HG03571 (cell line): Measurements from ENCODE around the gene CNTRL.
"Not testable (repeated sequence)": the region's sequence is repeated elsewhere in the genome, so short reads cannot be mapped to it uniquely, and the experiment has no call there.

Source experiments
- ATAC-seq: cut with Tn5 transposase; IDR thresholded peaks from one replicate; pipeline ENCODE4 v1.9.1; 2021; ENCODE audit not compliant: unreplicated experiment

The CNTRL gene

DNA sequence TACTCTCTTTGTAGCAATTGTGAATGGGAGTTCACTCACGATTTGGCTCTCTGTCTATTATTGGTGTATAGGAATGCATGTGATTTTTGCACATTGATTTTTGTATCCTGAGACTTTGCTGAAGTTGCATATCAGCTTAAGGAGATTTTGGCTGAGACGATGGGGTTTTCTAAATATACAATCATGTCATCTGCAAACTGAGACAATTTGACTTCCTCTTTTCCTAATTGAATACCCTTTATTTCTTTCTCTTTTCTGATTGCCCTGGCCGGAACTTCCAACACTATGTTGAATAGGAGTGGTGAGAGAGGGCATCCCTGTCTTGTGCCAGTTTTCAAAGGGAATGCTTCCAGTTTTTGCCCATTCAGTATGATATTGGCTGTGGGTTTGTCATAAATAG, 54.6 kb downstream of the CNTRL start:
- ATAC-seq, result not testable (repeated sequence)

DNA sequence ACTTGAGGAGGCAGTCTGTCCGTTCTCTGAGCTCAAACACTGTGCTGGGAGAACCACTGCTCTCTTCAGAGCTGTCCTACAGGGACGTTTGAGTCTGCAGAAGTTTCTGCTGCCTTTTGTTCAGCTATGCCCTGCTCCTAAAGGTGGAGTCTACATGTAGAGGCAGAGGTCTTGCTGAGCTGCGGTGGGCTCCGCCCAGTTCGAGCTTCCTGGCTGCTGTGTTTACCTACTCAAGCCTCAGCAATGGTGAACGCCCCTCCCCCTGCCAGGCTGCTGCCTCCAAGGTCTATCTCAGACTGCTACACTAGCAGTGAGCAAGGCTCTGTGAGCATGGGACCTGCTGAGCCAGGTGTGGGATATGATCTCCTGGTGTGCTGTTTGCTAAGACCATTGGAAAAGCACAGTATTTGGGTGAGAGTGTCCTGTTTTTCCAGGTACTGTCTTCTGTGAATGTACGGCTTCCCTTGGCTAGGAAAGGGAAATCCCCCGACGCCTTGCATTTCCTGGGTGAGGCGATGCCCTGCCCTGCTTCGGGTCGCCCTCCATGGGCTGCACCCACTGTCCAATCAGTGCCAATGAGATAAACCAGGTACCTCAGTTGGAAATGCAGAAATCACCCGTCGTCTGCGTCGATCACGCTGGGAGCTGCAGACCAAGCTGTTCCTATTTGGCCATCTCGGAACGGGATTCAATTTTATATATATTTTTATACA, 58.5 kb downstream of the CNTRL start:
- no peak for ATAC-seq

DNA sequence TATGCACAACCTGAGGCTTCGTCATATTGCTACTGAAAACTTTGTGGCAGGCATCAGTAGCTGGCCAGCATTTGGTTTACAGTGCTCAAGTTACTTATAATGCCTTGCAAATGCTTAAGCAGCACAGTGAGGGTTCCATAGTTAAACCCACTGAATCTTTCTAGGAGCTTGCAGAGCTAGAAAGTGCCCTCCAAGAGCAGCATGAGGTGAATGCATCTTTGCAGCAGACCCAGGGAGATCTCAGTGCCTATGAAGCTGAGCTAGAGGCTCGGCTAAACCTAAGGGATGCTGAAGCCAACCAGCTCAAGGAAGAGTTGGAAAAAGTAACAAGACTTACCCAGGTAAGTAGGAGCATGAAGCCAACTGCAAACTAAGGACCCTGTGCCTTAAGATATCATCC, 60.9 kb downstream of the CNTRL start:
- ATAC-seq, result no peak

DNA sequence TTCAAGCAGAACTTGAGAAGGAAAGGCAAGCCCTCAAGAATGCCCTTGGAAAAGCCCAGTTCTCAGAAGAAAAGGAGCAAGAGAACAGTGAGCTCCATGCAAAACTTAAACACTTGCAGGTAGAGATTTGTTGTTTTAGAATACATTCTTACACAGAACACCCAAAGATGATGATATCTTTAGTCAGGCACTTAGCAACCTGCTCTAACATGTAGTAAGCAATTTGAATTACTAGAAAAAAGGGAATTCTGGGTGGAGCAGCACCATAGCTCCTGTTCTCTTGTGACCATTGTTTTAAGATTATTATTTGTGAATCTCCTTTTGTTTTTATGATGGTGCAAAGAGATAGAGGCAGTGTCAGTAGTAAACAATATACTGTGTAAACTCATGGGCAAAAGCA, 63.8 kb downstream of the CNTRL start:
- no peak for ATAC-seq

DNA sequence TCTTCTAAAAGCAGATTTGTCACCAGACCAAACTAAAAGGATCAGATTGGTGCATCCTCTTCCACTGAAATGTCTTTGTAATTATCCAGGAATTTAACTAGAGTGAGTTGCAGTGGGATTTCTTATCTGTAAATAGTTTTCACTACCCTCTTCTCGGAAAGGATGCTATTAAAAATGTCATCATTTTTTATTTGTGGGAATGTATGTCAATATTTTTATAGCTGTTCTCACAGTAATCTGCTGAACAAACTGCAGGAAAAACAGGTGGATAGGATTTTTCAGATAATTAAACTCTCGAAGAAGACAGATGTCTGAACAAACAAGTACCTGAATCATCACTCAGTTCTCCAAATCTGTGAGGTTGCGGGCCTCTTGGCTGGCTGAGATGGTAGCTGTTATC, 64.2 kb downstream of the CNTRL start:
- ATAC-seq, result no peak

DNA sequence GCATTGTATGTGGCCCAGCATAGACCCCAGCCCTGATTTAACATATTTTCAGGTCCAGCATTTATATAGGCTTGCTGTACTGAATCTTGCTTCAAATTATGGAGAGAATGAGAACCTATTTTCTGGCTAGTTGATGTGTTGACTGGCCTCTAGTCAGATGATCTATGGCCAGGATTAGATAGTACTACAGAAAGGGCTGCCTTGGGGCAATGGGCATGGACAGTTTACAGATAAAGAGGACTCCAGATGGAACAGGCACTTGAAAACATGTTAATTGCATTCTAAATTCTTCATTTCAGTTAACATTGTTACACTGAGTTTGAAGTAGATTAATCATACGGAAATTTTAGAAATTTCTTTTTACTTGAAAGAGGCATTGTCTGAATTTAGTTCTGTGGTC, 65.4 kb downstream of the CNTRL start:
- no peak for ATAC-seq

DNA sequence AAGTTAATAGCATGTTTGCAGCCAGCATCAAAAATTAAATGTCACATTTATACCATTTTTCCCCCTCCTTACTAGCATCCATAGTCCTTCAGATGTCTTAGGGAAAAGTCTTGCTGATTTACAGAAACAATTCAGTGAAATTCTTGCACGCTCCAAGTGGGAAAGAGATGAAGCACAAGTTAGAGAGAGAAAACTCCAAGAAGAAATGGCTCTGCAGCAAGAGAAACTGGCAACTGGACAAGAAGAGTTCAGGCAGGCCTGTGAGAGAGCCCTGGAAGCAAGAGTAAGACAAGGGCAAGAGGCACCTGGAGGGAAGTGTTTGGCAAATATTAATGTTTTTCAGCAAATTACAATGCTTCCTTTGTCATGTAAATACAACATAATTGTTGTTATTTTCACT, 66.6 kb downstream of the CNTRL start:
- no peak for ATAC-seq

DNA sequence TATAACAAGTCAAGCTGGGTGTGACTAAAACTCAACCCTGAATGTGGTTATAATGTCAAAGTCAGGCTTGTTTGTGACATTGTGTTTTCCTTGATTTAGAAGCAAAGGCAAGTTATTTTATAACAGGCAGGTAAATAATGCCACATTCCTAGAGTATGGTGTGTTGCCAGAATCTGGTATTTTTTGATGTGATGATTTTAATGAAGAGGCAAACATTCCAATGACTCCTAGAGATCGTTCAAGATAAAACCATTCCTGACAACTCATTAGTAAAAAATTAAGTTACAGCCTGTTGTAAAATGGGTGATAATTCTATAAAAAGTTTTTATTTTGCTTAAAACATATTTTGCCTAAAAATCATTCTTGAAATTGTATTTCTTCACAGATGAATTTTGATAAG, 67.0 kb downstream of the CNTRL start:
- no peak for ATAC-seq

DNA sequence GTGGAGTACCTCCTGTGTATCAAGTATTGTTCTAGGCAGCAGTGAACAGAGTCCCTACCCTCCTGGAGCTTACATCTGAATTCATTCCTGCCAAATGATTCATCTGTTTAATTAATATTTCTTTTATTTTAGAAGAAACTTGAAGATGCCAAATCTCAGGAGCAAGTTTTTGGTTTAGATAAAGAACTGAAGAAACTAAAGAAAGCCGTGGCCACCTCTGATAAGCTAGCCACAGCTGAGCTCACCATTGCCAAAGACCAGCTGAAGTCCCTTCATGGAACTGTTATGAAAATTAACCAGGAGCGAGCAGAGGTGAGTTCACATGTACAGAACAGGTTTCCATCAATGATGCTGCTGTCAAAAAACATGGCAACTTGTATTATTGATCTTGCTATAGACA, 69.0 kb downstream of the CNTRL start:
- ATAC-seq, result no peak

DNA sequence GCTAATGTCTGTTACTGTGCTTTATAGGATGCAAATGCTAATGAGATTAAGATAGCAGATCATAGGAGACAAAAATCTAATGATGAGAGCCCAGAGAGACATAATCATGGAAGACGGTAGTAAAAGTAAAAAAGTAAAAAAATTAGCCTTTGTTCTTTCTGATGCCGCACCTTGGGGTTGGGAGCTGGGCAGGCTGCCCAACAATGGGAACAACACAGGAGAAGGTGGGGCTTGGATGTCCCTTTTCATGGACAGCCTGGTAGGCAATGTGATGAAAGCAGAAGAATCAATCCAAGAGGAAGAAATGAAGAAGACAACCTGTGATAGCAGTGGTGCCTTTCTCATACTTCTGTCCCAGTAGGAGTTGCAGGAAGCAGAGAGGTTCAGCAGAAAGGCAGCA, 69.7 kb downstream of the CNTRL start:
- ATAC-seq, result no peak

DNA sequence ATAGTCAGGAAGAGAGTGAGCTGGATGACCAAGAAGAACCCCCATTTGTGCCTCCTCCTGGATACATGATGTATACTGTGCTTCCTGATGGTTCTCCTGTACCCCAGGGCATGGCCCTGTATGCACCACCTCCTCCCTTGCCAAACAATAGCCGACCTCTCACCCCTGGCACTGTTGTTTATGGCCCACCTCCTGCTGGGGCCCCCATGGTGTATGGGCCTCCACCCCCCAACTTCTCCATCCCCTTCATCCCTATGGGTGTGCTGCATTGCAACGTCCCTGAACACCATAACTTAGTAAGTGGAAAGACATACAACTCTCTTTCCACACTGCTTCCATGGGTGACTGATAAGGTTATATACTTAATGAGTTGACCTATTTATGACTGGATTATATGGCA, 75.4 kb downstream of the CNTRL start:
- no peak for ATAC-seq

DNA sequence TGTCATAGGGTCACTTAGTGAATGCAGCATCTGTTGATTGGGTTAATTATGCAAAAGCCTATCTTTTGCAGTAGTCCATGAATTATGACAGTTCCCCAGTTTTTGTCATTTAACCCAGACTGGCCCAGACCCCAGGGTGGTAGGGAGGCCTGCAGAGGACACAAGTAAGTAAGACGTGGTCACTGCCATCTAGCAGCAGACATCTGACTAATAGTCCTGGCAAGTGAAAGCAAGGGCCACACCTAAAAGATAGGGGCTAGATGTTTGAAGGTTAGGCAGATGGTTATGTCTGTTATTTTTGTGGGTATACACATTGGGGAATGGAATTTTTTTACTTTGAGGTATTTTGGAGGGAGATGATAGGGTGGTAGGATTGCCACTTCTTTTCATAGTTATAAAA, 78.9 kb downstream of the CNTRL start:
- ATAC-seq, result no peak

DNA sequence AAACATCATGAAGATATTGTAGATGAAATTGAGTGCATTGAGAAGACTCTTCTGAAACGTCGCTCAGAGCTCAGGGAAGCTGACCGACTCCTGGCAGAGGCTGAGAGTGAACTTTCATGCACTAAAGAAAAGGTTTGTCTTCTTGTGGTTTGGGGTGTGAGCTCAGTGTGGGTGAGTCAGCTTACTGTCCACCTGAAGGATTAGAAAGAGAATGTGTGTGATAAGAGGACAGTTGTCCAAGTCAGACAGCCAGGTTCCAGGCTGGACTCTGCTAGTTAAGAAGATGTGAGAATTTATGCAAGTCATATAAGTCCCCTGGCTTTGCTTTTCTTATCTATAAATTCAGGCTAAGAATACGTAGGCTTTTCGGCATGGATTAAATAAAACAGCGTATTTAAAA, 80.0 kb downstream of the CNTRL start:
- no peak for ATAC-seq

DNA sequence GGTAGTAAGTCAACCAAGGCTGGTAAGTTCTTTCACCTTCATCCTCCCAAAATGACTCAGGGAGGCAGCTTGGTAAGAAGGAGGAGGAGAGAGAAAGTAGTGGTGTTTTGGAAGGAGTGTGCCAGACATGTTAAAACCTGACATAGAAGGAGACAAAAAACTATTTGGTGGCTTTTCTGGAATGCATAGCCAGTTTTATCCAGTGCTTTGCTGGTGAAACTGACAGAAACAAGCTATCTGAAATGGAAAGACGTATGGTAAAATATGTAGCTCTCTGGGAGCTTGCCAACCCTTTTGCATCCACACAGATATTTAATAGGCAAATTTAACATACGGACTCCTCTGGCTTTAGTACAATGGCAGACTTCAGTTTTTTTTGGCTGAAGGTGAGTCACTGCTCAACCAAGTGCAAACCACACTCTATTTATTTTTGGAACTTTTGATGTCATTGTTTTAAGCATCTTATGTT, 81.5 kb downstream of the CNTRL start:
- peak; percentile 79 for ATAC-seq

DNA sequence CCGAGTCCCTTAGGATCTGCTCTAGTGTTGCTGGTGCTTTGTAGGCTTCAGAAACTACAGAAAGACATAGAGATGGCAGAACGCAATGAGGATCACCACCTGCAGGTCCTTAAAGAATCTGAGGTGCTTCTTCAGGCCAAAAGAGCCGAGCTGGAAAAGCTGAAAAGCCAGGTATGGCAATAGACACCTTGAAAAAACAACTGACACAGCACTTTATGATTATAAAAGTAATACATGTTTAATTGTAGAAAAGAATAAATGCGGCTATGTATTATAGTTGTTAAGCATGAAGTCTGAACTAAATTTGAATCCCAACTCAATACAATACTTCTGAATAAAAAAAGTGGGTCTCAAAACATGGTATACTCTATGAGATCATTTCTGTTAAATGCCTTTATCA, 83.2 kb downstream of the CNTRL start:
- no peak for ATAC-seq

DNA sequence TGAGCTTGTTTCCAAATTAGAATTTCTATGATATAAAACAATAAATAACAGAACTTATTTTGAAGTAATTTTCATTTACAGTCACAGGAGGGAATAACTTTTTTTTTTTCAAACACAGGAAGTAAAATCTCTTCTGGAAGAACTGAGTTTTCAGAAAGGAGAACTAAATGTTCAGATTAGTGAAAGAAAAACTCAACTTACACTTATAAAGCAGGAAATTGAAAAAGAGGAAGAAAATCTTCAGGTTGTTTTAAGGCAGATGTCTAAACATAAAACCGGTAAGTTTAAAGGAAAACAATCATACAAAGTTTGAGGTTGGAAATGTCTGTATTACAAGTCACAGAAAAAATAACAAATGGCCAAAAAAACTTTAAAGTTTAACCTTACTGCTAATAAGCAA, 85.3 kb downstream of the CNTRL start:
- ATAC-seq, result no peak

DNA sequence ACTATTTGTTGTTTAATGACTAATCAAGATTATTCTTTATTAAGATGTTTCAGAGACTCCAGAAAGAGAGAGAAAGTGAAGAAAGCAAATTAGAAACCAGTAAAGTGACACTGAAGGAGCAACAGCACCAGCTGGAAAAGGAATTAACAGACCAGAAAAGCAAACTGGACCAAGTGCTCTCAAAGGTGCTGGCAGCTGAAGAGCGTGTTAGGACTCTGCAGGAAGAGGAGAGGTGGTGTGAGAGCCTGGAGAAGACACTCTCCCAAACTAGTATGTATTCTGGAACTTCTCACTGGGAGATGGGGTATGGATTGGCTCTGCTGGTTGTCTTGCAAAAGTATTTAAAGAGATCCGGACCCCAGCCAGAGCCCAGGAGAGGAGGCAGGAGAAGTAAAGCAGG, 93.3 kb downstream of the CNTRL start:
- ATAC-seq, result no peak

DNA sequence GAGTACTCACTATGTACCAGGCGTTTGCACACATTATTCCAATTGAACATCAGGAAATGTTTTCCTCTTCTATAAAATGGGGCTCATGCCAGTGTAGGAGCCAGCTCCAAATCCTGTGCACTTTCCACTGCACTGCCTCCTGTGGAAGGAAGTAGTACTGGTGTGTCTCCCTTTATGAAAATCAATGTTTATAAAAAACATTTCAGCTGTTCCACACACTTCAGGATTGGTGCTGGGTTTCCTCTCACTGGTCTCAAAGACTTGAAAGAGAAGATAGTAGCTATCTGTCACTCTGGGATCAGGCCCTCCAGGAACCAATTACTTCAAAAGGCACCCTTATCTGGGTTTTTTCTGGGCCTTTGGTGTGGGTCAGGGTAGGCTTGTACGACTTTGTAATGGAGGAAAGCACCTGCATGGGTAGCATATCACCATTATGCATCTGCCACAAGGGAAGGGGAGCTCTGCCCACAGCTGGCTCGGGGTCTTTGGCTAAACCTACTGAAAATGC, 94.4 kb downstream of the CNTRL start:
- no peak for ATAC-seq

DNA sequence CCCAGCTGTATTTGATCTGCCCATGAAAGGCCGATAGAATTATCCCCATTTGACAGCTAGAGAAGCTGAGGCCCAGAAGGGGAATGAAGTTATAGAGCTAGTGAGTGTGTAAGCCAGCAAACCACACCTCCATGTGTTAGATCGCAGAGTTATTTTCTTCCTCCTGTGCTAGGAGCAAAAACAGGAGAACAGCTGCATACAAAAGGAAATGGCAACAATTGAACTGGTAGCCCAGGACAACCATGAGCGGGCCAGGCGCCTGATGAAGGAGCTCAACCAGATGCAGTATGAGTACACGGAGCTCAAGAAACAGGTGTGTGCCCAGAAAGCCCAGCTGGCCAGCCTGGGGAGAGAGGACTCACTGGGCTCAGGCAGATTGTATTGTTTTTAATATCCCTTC, 96.5 kb downstream of the CNTRL start:
- ATAC-seq, result no peak

DNA sequence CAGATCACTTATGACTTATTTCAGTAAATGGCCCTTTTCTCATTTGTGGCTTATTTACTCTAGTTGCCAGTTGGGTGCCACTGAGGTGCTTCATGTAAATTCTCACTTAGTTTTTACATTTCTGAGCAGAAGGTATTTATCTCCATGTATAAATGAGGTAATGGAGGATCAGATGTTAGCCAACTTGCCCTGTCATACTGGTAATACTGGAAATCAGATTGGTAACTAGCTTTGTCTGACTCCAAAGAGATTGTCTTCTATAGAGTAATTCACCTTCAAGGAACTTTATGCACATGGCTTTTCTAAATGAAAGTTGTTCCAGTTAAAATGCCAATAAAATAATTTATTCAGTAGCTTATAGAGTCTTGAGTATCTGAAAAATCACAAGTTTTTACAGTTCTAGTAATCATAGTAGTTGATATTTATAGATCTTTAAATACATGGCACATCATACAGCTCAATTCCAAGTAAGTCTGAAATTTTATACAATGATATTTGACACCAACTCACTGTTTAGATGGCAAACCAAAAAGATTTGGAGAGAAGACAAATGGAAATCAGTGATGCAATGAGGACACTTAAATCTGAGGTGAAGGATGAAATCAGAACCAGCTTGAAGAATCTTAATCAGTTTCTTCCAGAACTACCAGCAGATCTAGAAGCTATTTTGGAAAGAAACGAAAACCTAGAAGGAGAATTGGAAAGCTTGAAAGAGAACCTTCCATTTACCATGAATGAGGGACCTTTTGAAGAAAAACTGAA, 98.2 kb downstream of the CNTRL start:
- no peak for ATAC-seq

DNA sequence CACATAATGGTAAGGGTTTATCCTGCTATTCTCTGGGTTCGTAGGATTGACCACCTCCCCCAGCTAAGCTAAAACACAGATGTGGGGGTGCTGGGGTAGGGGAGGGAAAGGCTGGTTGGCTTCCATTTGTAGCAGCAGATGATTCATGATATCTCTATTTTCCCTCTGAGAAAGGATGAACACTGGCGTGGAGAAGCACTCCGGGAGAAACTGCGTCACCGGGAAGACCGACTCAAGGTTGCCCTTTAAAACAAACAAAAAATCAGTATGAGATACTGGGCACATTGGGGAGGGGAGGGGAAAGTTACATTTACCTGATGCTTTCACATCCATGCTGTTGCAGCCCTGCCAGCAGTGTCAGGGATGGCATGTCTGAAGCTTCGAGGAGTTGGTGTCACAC, 98.7 kb downstream of the CNTRL start:
- ATAC-seq, result no peak

DNA sequence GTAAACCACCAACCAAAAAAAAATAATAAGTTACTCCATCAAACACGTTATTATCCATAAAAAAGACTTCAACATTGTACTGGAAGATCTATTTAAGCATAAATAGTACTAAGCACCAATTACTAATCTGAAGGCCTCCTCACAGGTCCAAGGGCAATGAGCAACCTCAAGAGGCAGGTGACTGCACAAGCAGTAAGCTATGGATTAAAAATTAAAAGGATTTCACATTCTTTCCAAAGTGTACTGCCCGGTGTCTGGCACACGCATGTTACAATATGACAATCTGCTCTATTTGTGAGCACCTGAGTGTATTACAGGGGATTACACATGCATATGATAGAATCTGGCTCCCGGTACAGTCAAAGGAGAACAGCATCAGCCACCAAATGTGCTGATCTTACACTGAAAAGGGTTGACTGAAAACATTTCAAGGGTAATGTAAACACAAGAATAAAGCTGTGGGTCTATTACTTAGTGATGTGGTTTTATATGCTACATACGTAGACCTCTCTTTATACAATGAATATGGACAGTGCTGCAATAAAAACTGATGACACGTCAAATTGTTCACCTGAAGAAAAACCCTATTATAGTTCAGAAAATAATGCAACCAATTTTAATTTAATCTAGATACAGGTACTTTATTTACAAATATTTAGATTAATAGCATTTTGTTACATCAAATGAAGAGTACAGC, 104.1 kb downstream of the CNTRL start:
- no peak for ATAC-seq
